Prostate gland (tissue), 2 donors: Measurements from ENCODE around the gene DCP1A.

Source experiments
- CTCF ChIP-seq, 4 experiments: fragments of 200-600 bp in 2 of 4; fragments of 450-650 bp in 2 of 4; sonication (generic) in 2 of 4; IDR thresholded peaks; 1 replicate in 3 of 4; 2 replicates in 1 of 4; pipeline ENCODE4 v1.5.1; 2016 to 2019; ENCODE audit warnings: antibody characterized with exemption in 4 of 4, mild to moderate bottlenecking in 2 of 4, moderate library complexity in 2 of 4
- POLR2A ChIP-seq: fragments of 450-650 bp; IDR thresholded peaks from one replicate; pipeline ENCODE4 v1.6.1; 2016; ENCODE audit warnings: antibody characterized with exemption, mild to moderate bottlenecking

- TF ChIP-seq CTCF (IDR thresholded peaks at IDR 0.05) (no peak), POLR2A (no peak)
Observed at GRCh38 chr3:53324105-53324504, 23.2 kb downstream of the DCP1A start.
